Measurements from ENCODE around the gene SLX4IP.

SLX4IP gene

DNA sequence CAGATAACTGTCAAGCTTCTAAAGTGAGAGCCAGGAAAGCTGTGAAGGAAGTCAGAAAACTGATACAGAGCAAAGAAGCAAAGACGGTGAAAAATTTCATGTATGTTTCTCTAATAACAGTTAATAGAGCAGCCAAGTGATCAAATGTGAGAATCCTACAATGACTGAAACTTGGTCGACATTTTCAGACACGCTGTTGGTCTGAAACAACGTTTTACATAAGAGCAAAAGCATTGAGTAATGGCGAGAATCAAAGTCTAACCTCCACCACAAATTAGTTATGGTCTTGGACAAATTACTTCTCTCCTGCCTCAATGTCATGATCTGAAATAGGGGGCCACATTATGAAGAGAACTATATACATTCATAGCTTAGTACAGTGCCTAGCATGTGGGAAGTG, 4.4 kb upstream of the SLX4IP start (continued):
- TF ChIP-seq, protein P1, sequence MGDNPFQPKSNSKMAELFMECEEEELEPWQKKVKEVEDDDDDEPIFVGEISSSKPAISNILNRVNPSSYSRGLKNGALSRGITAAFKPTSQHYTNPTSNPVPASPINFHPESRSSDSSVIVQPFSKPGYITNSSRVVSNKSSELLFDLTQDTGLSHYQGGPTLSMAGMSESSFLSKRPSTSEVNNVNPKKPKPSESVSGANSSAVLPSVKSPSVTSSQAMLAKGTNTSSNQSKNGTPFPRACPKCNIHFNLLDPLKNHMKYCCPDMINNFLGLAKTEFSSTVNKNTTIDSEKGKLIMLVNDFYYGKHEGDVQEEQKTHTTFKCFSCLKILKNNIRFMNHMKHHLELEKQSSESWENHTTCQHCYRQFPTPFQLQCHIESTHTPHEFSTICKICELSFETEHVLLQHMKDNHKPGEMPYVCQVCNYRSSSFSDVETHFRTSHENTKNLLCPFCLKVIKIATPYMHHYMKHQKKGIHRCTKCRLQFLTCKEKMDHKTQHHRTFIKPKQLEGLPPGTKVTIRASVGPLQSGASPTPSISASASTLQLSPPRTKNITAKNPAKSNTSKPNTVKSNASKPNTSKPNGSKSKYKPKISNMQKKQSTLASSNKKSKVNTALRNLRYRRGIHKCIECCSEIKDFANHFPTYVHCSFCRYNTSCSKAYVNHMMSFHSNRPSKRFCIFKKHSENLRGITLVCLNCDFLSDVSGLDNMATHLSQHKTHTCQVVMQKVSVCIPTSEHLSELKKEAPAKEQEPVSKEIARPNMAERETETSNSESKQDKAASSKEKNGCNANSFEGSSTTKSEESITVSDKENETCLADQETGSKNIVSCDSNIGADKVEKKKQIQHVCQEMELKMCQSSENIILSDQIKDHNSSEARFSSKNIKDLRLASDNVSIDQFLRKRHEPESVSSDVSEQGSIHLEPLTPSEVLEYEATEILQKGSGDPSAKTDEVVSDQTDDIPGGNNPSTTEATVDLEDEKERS (tag by site-specific recombination; IDR thresholded peaks at IDR 0.05) = no peak
- TF ChIP-seq ZNF292 (tag by site-specific recombination; IDR thresholded peaks at IDR 0.05; ENCODE audit: borderline replicate concordance, low read depth) = no peak
- no peak for TF ChIP-seq ZNF121 (tag by site-specific recombination; IDR thresholded peaks at IDR 0.05)
- TF ChIP-seq, protein P2, sequence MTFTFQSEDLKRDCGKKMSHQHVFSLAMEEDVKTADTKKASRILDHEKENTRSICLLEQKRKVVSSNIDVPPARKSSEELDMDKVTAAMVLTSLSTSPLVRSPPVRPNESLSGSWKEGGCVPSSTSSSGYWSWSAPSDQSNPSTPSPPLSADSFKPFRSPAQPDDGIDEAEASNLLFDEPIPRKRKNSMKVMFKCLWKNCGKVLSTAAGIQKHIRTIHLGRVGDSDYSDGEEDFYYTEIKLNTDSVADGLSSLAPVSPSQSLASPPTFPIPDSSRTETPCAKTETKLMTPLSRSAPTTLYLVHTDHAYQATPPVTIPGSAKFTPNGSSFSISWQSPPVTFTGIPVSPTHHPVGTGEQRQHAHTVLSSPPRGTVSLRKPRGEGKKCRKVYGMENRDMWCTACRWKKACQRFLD (tag by site-specific recombination; IDR thresholded peaks at IDR 0.05) = no peak

DNA sequence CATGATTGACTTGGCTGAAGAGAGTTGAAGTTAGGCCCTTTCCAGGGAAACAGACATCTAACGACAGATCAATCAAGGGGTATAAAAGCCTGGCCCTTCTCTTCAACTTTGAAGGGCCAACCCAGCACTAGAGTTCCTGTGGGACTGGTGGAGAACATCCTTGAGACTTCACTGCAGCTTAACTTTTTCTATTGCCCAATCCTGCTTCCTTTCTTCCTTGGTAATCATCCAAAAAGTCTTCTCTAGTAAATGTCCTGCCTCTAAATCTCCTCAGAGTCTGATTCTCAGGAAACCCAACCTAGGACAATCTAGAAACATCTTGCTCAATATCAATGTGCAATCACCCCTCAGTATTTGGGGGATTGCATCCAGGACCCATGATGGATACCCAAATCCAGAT, 3.0 kb upstream of the SLX4IP start:
- ChIA-PET CTCF (interaction anchor here (1.0 kb wide), 1 partner anchor 10 kb away, joined by 4 read pairs; no protein-coding TSS in a partner anchor), POLR2A (no interaction called here)
- H3K4me1 ChIP-seq (ENCODE audit: control insufficient read depth, insufficient read depth, low read length) = no peaks in the 10 kb centered on the region
- H3K4me3 ChIP-seq (ENCODE audit: low read depth, low read length) = no peak overlapping the region
- no peaks in the 10 kb centered on the region for H3K36me3 ChIP-seq (ENCODE audit: control insufficient read depth in 2 of 2, insufficient read depth in 1 of 2, low read length in 2 of 2)
- TF ChIP-seq ZNF549 (tag by site-specific recombination; IDR thresholded peaks at IDR 0.05) (no peak), GLIS2 (tag by site-specific recombination; IDR thresholded peaks at IDR 0.05) (no peak), PRDM1 (tag by site-specific recombination; IDR thresholded peaks at IDR 0.05) (no peak), ZNF776 (tag by site-specific recombination; IDR thresholded peaks at IDR 0.05; ENCODE audit: borderline replicate concordance) (no peak), ZNF501 (tag by site-specific recombination; IDR thresholded peaks at IDR 0.05) (no peak)
- TF ChIP-seq, protein P1 (tag by site-specific recombination; IDR thresholded peaks at IDR 0.05) = no peak
- TF ChIP-seq, protein P3, sequence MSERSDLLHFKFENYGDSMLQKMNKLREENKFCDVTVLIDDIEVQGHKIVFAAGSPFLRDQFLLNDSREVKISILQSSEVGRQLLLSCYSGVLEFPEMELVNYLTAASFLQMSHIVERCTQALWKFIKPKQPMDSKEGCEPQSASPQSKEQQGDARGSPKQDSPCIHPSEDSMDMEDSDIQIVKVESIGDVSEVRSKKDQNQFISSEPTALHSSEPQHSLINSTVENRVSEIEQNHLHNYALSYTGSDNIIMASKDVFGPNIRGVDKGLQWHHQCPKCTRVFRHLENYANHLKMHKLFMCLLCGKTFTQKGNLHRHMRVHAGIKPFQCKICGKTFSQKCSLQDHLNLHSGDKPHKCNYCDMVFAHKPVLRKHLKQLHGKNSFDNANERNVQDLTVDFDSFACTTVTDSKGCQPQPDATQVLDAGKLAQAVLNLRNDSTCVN (tag by site-specific recombination; optimal IDR thresholded peaks at IDR 0.05) = no peak
- no peaks in the 10 kb centered on the region for H3K9me3 ChIP-seq (ENCODE audit: control insufficient read depth, insufficient read depth, low read depth, low read length)
- H3K27ac ChIP-seq (ENCODE audit: extremely low read depth, low read depth, low read length) = no peak overlapping the region

DNA sequence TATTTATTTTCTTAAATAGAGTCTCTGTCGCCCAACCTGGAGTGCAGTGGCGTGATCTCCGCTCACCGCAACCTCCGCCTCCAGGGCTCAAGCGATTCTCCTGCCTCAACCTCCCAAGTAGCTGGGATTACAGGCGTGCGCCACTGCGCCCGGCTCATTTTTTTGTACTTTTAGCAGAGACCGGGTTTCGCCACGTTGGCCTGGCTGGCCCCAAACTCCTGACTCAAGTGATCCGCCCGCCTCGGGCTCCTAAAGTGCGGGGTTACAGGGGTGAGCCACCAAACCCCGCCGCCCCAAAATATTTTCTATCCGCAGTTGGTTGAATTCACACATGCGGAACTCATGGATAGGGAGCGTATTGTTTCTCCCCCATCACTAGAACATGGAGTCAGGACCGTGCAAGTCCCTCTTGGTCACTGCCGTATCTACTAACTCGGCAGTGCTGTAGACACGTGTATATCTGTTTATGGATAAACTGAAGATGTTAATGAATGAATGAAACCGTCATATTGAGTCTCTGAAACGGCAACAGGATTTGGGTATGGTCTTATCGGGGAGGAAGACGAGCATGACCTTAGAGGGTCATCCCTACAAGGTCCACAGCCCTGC, 2.0 kb upstream of the SLX4IP start:
- Histone ChIP-seq H3K9me3 (ENCODE audit: control insufficient read depth, insufficient read depth, low read depth, low read length) (no peaks in the 10 kb centered on the region), H3K27ac (ENCODE audit: extremely low read depth, low read depth, low read length) (peak overlapping the region; percentile 85; the same call in 1 of the 2 replicates), H3K36me3 (ENCODE audit: control insufficient read depth in 2 of 2, insufficient read depth in 1 of 2, low read length in 2 of 2) (no peaks in the 10 kb centered on the region), H3K4me3 (ENCODE audit: low read depth, low read length) (peak overlapping the region; percentile 67), H3K4me1 (ENCODE audit: control insufficient read depth, insufficient read depth, low read length) (no peaks in the 10 kb centered on the region)
- ChIA-PET POLR2A (interaction anchor here (0.6 to 2.4 kb wide), 6 partner anchors 8 to 241 kb away, joined by 3 to 12 read pairs (median 4); partner anchors contain the start of genes JAG1 and SNAP25), CTCF (interaction anchor here (0.7 to 2.7 kb wide), 3 partner anchors 95 to 454 kb away, joined by 4 to 9 read pairs (median 4); no protein-coding TSS in a partner anchor)
- no peak for TF ChIP-seq ZNF76 (tag by site-specific recombination; IDR thresholded peaks at IDR 0.05; ENCODE audit: borderline replicate concordance, low read depth)
- TF ChIP-seq, protein P4, sequence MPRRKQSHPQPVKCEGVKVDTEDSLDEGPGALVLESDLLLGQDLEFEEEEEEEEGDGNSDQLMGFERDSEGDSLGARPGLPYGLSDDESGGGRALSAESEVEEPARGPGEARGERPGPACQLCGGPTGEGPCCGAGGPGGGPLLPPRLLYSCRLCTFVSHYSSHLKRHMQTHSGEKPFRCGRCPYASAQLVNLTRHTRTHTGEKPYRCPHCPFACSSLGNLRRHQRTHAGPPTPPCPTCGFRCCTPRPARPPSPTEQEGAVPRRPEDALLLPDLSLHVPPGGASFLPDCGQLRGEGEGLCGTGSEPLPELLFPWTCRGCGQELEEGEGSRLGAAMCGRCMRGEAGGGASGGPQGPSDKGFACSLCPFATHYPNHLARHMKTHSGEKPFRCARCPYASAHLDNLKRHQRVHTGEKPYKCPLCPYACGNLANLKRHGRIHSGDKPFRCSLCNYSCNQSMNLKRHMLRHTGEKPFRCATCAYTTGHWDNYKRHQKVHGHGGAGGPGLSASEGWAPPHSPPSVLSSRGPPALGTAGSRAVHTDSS (tag by site-specific recombination; IDR thresholded peaks at IDR 0.05) = peak; percentile 33; the same call in 1 of the 2 replicates
- no peak for TF ChIP-seq ZNF223 (tag by site-specific recombination; IDR thresholded peaks at IDR 0.05)
- TF ChIP-seq ZNF335 (tag by site-specific recombination; conservative IDR thresholded peaks at IDR 0.05) = peak; percentile 86
- TF ChIP-seq ZNF239 (tag by site-specific recombination; IDR thresholded peaks at IDR 0.05) = no peak
- TF ChIP-seq ZNF274 (IDR thresholded peaks at IDR 0.05; ENCODE audit: low read length) = no peak
- TF ChIP-seq ZNF274 (tag by site-specific recombination; IDR thresholded peaks at IDR 0.05; ENCODE audit: borderline replicate concordance) = no peak
- no peak for TF ChIP-seq GLIS1 (tag by site-specific recombination; IDR thresholded peaks at IDR 0.05)

Data from HEK293 (cell line).